GM21528 (cell line): ENCODE measurements around the gene TTC24.

Source experiments
- ATAC-seq: cut with Tn5 transposase; IDR thresholded peaks from one replicate; pipeline ENCODE4 v1.9.1; 2021; ENCODE audit warnings: mild to moderate bottlenecking, moderate library complexity; ENCODE audit not compliant: unreplicated experiment, low FRiP score

The TTC24 gene

GRCh38 chr1:156553860-156554485 is 25.6 kb upstream of the TTC24 start:
- ATAC-seq, result no peak

- no peak for ATAC-seq
Measured at GRCh38 chr1:156554971-156555370, 24.6 kb upstream of the TTC24 start.

GRCh38 chr1:156555715-156556114 is 23.8 kb upstream of the TTC24 start:
- ATAC-seq, result no peak

- no peak for ATAC-seq
Measured at GRCh38 chr1:156556354-156556753, 23.2 kb upstream of the TTC24 start.

- ATAC-seq, result no peak
Measured at GRCh38 chr1:156559086-156559796, 20.3 kb upstream of the TTC24 start.

GRCh38 chr1:156559797-156560385 is 19.6 kb upstream of the TTC24 start:
- no peak for ATAC-seq

- ATAC-seq, result no peak
Measured at GRCh38 chr1:156560585-156561163, 18.8 kb upstream of the TTC24 start.

- no peak for ATAC-seq
Measured at GRCh38 chr1:156565519-156565918, 14.0 kb upstream of the TTC24 start.

GRCh38 chr1:156566436-156566835 is 13.1 kb upstream of the TTC24 start:
- no peak for ATAC-seq

GRCh38 chr1:156571261-156571852 is 8.2 kb upstream of the TTC24 start:
- ATAC-seq, result no peak

- ATAC-seq, result peak; percentile 52
Measured at GRCh38 chr1:156571919-156572662, 7.4 kb upstream of the TTC24 start, which contains the start of gene IQGAP3. Gene IQGAP3, minus strand, starts transcription at chr1:156572565. Its CDS starts 36 bp downstream, at chr1:156572529.

GRCh38 chr1:156572663-156573018 is 6.9 kb upstream of the TTC24 start:
- no peak for ATAC-seq

- ATAC-seq, result no peak
Measured at GRCh38 chr1:156574039-156574633, 5.4 kb upstream of the TTC24 start.

GRCh38 chr1:156577550-156577949 is 2.0 kb upstream of the TTC24 start:
- no peak for ATAC-seq

- ATAC-seq, result no peak
Measured at GRCh38 chr1:156578055-156578454, 1.5 kb upstream of the TTC24 start.

- no peak for ATAC-seq
Measured at GRCh38 chr1:156581661-156582387, 2.3 kb downstream of the TTC24 start.

- no peak for ATAC-seq
Measured at GRCh38 chr1:156582388-156583017, 3.0 kb downstream of the TTC24 start.

GRCh38 chr1:156583821-156584622 is 4.5 kb downstream of the TTC24 start:
- ATAC-seq, result no peak
